ENCODE results near the gene NEU2.
A peak's percentile ranks its signal among the peaks of the same experiment; 100 is the strongest.
"Not testable (repeated sequence)": the region's sequence is repeated elsewhere in the genome, so short reads cannot be mapped to it uniquely, and the experiment has no call there.

Gene NEU2

DNA sequence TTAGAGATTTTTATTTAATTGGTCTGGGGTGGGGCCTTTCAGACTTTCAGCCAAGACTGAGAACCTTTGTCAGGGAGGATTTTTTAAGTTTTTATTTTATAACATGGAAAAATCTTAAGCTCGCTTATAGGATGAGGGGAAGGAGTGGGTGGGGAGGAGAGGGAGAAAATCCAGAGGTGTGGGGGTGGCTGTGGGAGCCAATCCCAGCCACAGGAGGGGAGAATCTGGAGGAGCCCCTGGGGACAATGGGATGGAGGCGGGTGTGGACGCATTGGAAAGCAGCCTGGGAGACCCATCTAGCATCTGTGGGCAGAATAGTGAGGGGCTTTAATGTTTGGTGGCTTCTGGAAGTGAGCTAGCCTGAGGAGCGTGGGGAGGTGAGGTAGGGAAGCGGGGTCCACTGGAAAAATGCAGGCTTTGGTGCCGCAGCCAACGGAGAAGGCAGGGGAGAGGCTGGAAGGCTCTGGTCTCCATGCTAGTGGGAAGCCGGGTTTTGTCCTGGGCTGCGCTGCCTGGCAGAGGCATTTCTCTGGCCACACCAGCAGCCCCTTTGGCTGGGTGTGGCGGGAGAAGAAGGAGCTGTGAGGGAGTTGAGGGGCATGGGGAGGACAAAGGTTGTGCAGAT, 16.2 kb downstream of the NEU2 start:
- TF ChIP-seq, protein P1, sequence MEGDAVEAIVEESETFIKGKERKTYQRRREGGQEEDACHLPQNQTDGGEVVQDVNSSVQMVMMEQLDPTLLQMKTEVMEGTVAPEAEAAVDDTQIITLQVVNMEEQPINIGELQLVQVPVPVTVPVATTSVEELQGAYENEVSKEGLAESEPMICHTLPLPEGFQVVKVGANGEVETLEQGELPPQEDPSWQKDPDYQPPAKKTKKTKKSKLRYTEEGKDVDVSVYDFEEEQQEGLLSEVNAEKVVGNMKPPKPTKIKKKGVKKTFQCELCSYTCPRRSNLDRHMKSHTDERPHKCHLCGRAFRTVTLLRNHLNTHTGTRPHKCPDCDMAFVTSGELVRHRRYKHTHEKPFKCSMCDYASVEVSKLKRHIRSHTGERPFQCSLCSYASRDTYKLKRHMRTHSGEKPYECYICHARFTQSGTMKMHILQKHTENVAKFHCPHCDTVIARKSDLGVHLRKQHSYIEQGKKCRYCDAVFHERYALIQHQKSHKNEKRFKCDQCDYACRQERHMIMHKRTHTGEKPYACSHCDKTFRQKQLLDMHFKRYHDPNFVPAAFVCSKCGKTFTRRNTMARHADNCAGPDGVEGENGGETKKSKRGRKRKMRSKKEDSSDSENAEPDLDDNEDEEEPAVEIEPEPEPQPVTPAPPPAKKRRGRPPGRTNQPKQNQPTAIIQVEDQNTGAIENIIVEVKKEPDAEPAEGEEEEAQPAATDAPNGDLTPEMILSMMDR (IDR thresholded peaks at IDR 0.05; ENCODE audit: control insufficient read depth, insufficient read depth, low read depth, low read length, missing control alignments), result no peak
- DNase-seq (ENCODE audit: low read depth), result no peak
- no peak overlapping the region for H3K4me3 ChIP-seq (ENCODE audit: control insufficient read depth, low read depth, low read length)

DNA sequence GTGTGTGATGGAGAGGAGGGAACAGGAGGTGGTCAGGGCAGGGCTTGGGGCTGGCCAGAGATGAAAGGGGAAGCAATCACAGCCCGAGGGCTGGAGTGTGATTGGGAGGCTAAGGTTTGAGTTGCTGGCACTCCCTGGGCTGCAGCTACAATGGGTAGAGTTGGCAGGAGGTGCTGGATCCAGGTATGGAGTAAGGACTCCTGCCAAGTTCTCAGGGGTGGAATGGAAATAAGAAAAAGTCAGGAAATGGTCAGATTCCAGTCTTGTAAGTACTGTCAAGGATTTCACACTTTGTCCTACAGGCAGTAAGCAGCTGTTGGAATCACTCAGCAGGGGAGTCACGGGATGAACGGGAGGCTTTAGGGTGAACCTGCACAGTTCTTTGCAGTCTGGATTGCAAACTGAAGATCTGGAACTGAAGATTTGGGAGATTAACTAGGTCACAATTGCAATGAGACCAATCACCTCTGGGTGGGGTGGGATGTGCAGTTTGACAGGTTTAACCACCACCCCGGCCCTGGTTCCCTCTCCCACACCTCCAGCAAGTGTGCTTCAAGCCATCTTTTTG, 16.8 kb downstream of the NEU2 start:
- TF ChIP-seq, protein P1 (IDR thresholded peaks at IDR 0.05; ENCODE audit: control insufficient read depth, insufficient read depth, low read depth, low read length, missing control alignments), result no peak
- H3K4me3 ChIP-seq (ENCODE audit: control insufficient read depth, low read depth, low read length), result no peak overlapping the region
- no peak for DNase-seq (ENCODE audit: low read depth)

DNA sequence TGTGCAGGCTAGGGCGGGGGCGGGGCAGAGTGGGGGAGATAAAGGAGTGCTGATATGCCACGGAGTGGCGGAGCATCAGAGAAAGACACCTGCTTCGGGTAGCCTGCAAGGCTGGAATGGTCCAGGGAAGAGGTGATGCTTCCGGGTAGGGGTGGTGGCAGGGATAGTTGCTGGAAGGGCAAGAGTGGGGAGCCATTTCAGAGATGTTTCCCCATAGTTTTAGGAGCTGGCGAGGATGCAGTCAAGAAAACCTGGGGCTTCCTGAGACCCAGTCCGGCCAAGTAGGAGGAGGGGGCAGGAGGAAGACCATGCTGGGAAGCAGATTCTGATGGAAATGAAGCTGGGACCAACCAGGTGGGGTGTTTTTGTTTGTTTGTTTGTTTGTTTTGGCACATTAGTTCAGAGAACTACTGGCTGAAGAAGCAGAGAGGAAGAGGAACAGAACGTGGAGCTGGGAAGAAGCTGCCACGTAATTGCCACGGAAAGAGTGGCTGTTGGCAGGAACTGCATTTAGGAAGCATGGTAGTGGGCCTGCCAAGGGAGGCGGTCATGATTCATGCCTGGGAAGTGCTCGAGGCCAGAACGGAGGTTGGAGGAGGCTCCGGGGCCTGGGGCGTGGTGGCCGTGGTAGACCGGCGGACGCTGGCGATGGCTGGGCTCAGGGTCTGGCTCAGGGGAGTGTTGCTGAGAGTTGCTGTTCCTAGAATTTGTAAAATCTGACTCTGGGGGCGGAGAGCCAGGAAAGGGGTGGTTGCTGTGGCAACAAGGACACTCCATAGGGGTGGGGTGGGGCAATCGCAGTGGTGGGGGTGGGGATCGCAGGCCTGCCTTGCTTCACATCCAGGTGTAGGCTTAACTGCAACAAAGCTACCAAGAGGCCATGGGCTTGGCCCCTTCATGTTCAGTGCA, 19.0 kb downstream of the NEU2 start:
- no peak for DNase-seq (ENCODE audit: low read depth)
- TF ChIP-seq, protein P1 (IDR thresholded peaks at IDR 0.05; ENCODE audit: control insufficient read depth, insufficient read depth, low read depth, low read length, missing control alignments), result no peak
- H3K4me3 ChIP-seq (ENCODE audit: control insufficient read depth, low read depth, low read length), result no peak overlapping the region

DNA sequence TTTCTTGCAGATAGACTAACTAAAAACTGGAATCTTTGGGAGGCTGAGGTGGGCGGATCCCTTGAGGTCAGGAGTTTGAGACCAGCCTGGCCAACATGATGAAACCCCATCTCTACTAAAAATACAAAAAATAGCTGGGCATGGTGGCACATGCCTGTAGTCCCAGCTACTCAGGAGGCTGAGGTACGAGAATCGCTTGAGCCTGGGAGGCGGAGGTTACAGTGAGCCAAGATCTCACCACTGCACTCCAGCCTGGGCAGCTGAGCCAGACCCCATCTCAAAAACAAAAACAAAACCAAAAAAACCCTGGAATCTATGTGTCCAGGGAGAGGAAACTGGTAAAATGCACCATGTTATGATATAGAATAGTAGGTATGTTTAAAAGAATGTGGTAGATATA, 20.0 kb downstream of the NEU2 start:
- H3K4me3 ChIP-seq (ENCODE audit: control insufficient read depth, low read depth, low read length); DNase-seq (ENCODE audit: low read depth): not testable (repeated sequence)

DNA sequence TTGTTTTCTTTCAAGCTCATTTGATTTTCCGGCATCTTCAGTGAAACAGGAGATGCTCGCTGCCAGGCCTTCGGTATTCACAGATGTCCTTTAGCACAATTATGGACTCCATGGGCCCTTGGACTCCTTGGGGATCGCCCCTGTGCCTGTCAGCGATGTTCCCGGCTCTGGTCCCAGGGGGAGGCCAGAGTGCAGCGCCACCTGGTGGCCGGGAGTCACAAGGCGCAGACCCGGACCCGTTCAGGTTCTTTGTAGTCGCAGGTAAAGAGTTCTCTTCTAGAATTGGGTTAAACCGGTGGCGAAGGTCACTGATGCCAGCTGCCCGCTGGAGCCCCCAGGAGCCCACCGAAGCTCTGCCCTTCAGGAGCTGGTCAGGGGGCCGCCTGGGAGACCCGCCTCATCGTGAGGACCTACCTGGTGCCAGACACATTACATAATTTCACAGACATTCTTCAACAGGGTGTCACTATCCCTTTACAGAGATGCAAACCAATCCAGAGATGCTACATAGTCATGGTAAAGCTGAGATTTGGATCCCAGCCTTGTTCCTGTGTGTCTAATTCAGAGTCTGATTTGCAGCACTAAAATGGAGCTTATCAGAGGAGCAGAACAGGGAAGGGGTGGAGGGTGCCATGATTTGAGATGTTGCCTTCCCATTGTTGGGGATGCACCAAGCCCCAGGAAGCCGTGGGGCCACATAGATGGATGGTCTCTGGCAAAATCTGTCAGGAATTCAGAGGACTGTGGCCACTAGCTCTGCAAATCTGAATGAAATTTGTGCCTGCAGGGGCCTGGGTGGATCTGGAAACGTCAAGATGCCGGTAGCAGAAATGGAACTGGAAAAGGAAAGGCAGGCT, 21.7 kb downstream of the NEU2 start:
- DNase-seq (ENCODE audit: low read depth), result no peak
- TF ChIP-seq, protein P1 (IDR thresholded peaks at IDR 0.05; ENCODE audit: control insufficient read depth, insufficient read depth, low read depth, low read length, missing control alignments), result peak; percentile 94
- no peak overlapping the region for H3K4me3 ChIP-seq (ENCODE audit: control insufficient read depth, low read depth, low read length)

DNA sequence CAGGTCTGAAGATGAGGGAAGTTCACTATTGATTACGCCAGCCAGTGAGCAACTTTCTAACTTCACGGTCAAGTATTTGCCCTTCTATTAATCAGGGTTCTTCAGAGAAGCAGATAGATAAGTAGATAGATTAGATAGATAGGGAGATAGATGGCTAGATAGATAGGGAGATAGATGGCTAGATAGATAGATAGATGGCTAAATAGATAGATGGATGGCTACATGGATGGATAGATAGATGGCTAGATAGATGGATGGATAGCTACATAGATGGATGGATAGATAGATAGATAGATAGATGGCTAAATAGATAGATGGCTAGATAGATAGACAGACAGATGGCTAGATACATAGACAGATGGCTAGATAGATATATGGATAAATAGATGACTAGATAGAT, 22.9 kb downstream of the NEU2 start:
- TF ChIP-seq, protein P1 (IDR thresholded peaks at IDR 0.05; ENCODE audit: control insufficient read depth, insufficient read depth, low read depth, low read length, missing control alignments), result no peak
- DNase-seq (ENCODE audit: low read depth), result no peak
- no peak overlapping the region for H3K4me3 ChIP-seq (ENCODE audit: control insufficient read depth, low read depth, low read length)
